H1 (cell line): ENCODE results near the gene KLHL40. TPM values are rescaled to one million over a fixed set of nuclear protein-coding genes. Genes with fewer than 3 reads are reported as not detected.

ENCODE experiments used
- CBX8 ChIP-seq: fragments of 300-800, 300-1000 bp; sonication (generic); IDR thresholded peaks from 2 replicates; pipeline ENCODE4 v1.7.1; 2016; ENCODE audit warnings: low read depth, low read length, borderline replicate concordance
- CHD1 ChIP-seq: IDR thresholded peaks from 2 replicates; pipeline ENCODE4 v1.6.1; 2012; ENCODE audit warnings: low read depth, low read length, improper control_type of control experiment
- CHD7 ChIP-seq: fragments of 300-600 bp; sonication (generic); IDR thresholded peaks from 2 replicates; pipeline ENCODE4 v1.7.1; 2012; ENCODE audit warnings: low read length, moderate library complexity, mild to moderate bottlenecking, inconsistent platforms; ENCODE audit not compliant: insufficient replicate concordance
- GTF2F1 ChIP-seq: IDR thresholded peaks from 2 replicates; pipeline ENCODE4 v1.6.1; 2012; ENCODE audit warnings: low read depth, low read length, improper control_type of control experiment, borderline replicate concordance
- HDAC2 ChIP-seq, 2 experiments: fragments of 300-600 bp in 1 of 2; sonication (generic) in 1 of 2; IDR thresholded peaks; 2 replicates each; pipeline ENCODE4 v1.6.1; 2011 to 2012; ENCODE audit warnings: low read depth in 2 of 2, low read length in 2 of 2, mild to moderate bottlenecking in 2 of 2, moderate library complexity in 2 of 2, borderline replicate concordance in 1 of 2, inconsistent platforms in 1 of 2
- NRF1 ChIP-seq: IDR thresholded peaks from 2 replicates; pipeline ENCODE4 v1.6.1; 2011; ENCODE audit warnings: mild to moderate bottlenecking, low read depth, low read length, improper control_type of control experiment
- POU5F1 ChIP-seq: IDR thresholded peaks from 2 replicates; pipeline ENCODE4 v1.6.1; 2011; ENCODE audit warnings: low read depth, mild to moderate bottlenecking, low read length, moderate library complexity
- RXRA ChIP-seq: IDR thresholded peaks from 2 replicates; pipeline ENCODE4 v1.6.1; 2011; ENCODE audit warnings: low read depth, mild to moderate bottlenecking, low read length, moderate library complexity; ENCODE audit not compliant: insufficient read depth
- TAF7 ChIP-seq: optimal IDR thresholded peaks from 2 replicates; pipeline ENCODE3; 2011; ENCODE audit warnings: low read depth, mild to moderate bottlenecking, inconsistent platforms, low read length, moderate library complexity, borderline replicate concordance
- polyA plus RNA-seq, 7 experiments: library from polyadenylated mRNA; depleted of rRNA in 3 of 7; stranded (reverse) in 5 of 7; unstranded in 2 of 7; fragments of >200 nt in 5 of 7; fragments of 200-250 nt in 2 of 7; gene quantifications; 1 replicate in 5 of 7; 2 replicates in 1 of 7; 4 replicates in 1 of 7; pipeline versions ENCODE4 v1.2.1 to v1.2.3, GENCODE V29; 2011 to 2013; ENCODE audit warnings: missing spikeins in 2 of 7, mixed read lengths in 2 of 7
- total RNA-seq: library from RNA; stranded (reverse); fragmentation: NEBNext Ultra II Directional; extraction: Animal tissue kit (Norgen Biotek cat#: 25700); gene quantifications from 2 replicates; pipeline ENCODE4 v1.2.1, GENCODE V29; 2021

The KLHL40 gene
- total and polyA plus RNA-seq, 2 of the 8 experiments (the other 6 are each of a cell fraction or from before 2014, with no cell fraction given): 0.02 TPM; not detected in 1

DNA sequence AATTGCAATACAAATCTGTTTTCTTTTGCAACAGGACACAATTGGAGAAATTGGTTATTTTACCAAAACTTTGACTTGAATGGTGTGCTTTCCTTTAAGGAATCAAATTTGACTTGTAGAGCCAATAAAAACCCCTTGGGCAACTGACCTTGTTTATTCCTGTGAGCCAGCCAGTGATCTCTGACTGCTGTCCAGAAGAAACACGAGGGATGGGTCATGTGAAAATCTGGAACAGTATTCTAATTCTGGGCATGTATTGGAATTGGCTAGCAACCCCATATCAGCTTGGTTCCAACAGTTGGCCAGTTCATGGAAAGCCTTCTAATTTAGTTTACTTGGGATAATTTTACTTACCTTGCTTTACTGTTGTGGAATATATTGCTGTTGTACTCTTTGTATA lies 36.4 kb downstream of the KLHL40 start (continued):
- no peak for TF ChIP-seq CHD7
- TF ChIP-seq POU5F1: no peak
- TF ChIP-seq RXRA: no peak
- TF ChIP-seq CHD1: no peak
- TF ChIP-seq NRF1: no peak
- no peak for TF ChIP-seq TAF7
- no peak for TF ChIP-seq HDAC2 (IDR thresholded peaks at IDR 0.05; ENCODE audit: borderline replicate concordance in 1 of 2, low read depth in 2 of 2, low read length in 2 of 2)
- no peak for TF ChIP-seq CBX8
- TF ChIP-seq GTF2F1: no peak
